ENCODE data around the gene SNX19.

Gene SNX19

DNA sequence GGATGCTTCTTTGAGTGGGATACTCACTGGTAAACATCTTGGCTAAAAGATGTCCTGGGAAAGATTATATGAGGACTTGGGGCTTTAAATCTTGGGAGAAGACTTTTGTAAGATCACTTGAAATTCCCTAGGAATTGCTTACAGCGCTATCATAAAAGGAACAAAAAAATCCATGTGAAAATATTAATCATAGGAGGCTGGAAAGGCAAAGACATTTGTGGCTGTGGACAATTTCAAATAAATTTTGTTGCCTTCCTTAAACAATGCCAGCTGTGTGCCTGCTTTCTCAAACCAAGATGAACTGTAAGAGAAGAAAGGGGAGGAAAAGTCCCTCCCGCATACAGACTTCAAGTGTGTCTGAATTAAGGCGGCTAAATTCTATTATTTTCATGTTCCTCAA lies 75.6 kb downstream of the SNX19 start:
- DNase-seq = no peak

DNA sequence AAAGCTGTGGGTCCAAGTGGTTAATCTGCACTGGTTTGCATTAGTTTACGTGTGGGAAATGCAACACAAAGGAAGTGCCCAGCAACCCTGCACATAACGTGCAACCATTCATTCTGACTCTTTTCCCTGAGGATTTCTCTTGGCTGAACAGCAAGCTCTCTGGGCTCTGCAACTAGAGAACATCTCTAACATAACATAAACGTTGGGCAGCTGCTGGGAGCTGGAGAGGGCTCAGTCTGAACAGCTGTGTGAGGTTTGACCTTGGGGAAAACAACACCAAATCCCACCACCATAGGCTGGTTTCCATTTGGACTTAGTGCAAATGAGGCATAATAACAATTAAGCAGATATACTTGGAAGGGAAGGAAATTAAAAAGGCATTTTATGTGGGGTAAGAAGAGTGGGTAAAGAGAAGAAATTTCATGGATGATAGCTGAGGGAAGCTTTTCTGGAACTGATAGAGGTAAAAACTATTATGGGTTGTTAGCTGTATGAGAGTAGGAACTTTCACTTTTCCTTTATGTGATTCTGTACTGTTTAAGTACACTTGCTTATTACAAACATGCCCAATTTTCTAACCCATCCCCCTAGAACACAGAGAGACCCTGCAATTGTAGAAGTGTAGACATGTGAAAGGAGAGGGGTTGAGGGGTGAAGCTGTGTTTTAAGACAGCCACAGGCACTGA lies 76.2 kb downstream of the SNX19 start:
- DNase-seq = no peak

DNA sequence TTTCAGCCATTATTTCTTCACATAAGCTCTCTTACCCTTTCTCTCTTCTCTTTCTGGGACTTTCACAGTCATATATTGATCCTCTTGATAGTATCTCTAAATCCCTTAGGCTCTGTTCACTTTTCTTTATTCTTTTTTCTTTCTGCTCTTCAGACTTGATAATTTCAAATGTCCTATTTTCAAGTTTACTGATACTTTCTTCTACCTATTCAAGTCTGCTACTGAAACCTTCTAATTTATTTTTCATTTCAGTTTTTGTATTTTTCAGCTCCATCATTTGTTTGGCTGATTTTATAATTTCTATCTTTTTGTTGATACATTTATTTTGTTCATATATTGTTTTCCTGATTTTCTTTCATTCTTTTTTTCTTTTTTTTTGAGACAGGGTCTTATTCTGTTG lies 79.1 kb downstream of the SNX19 start:
- no peak for DNase-seq

DNA sequence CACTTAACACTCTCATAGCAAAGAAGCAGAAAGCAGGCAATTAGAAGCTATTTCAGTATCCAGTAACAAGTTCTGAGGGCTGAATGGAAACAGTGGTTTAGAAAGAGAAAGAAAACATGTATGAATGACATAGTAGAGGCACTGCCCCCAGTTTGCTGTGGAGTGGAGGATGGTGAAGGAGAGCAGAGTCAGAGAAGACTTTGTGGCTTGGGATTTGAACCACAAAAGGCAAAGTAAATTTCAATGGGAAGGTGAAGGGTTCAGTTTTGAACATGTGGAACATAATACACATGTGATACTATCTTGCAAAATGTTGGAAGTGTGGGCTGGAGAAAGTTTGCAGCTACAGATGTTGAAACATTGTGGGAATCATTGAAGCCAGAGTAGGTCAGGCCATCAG lies 81.4 kb downstream of the SNX19 start:
- DNase-seq = no peak

- DNase-seq = no peak
These were observed 83.5 kb downstream of the SNX19 start for GRCh38 chr11:130832566-130833425.

DNA sequence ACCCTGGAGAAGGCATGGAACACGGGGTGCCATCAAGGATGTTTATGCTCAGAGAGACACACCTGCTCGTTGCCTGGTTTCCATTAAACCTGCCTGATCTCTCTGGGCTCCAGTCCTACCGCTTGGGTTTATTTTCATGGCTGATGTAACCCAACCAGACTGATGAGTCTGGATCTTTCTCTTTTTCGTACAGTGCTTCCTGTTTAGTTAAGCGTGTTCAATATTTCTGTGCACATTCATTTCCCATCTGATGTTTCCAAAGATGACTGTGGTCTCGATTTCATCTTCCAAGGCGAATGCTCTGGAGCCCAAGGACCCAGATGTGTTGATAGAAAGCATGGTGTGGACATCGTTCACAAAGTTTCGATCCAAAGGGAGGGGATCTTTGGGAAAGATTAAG lies 84.3 kb downstream of the SNX19 start:
- no peak for DNase-seq

GRCh38 chr11:130831506-130831905 lies 84.8 kb downstream of the SNX19 start:
- DNase-seq = no peak

DNA sequence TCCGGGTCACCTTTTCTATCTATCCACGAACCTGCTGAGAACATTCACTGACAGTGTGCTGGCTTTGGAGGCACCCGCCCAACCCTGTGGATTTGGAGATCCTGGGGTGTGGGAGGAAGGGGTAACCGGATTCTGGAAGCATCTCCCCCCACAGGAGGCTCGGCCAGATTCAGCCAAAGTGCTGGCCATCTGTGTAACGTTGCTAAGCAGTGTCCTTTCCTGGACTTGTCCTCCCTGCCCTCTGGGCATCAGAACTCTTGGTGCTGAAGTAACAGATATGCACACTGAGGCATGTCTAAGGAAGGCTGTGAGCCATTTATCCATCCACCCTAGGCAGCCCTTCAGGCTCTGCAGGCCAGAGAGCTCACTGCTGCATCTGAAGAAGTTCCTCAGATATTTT lies 85.7 kb downstream of the SNX19 start:
- no peak for DNase-seq

DNA sequence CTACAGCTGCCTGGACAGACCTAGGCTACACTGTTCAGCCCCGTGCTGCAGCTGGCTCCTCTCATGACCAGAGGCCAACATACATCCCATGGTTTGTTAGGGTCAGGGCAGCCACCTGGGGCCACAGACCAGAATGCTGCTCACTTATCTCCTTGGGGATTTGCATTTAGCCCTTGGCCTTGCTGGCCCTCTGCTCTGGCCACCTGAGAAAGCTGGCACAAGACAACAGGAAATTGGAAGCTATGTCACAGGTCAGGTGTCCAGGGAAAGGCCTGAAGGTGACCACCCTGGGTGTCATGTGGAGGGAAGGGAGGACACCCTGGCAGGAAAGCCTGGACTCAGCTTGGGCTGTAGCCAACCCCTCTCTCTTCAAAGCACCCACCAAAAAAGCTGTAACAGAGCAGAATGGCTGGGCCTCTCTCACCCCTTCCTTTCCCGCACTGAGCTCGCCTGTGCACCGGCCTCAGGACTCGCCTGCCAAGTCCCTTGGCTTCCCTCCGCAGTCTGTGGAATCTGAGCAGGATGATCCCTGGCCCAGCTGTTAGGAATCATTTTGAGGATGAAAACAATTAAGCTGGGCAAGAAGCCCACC lies 86.3 kb downstream of the SNX19 start:
- DNase-seq = no peak

- no peak for DNase-seq
These were observed 87.5 kb downstream of the SNX19 start for GRCh38 chr11:130828741-130829140.

GRCh38 chr11:130827451-130828377 lies 88.6 kb downstream of the SNX19 start:
- peak; percentile 5 for DNase-seq

DNA sequence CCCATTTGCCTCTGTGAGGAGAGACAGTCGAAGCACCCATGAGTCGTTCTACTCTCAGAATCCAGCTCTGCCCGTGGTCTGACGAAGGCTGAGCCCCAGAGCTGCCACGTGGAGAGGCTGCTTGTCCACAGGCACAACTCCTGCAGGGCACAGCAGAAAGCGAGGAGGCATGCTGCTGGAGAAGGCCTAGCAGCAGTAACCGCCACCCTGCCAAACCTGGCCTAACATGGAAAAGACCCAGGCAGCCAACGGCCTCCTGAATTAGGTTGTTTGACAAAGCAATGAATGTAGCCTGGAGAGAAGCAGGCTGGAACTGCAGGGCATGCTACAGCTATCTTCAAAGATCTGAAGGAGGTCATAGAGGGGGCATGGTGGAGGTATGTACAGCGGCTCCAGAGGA lies 89.7 kb downstream of the SNX19 start:
- no peak for DNase-seq

DNA sequence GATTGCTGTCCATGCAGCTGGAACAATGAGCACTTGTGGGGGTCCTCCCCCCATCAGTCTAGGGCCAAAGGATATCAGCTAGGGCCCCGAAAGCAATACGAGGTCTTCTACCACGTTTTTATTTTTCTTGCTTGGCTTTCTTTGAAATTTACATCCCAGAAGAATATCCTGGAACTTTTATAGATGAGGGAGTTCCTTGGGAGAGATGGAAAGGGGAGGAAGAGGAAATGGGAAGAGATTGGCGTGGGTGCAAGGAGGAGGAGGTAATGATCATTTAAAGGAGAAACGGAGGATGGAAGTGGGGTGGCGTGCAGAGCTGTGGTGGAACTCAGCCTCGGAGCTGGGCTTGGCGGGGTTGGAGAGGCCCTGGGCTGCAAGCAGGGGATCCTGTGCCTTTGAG lies 90.3 kb downstream of the SNX19 start:
- no peak for DNase-seq

DNA sequence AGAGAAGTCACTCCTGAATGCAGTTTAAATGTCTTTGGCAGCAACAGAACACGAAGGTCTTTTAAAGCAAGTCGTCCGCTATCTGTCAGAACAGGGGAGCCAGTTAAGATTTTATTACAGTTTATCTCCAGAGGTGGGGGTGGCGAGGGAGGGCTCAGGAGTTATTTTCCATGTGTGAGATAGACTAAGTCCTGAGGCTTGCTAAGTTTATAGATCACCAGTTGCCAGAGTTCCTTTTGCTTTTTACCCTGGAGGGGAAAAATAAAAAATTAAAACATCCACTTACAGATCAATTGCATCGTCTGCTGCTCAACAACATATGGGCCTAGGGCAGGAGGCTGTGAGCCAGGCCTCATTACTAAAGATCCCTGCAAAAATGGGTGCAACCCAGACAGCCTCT lies 90.7 kb downstream of the SNX19 start:
- DNase-seq = no peak
